Heart right ventricle (tissue), 16 donors: ENCODE results near the gene ALOX5. TPM values are rescaled to one million over a fixed set of nuclear protein-coding genes. Genes with fewer than 3 reads are reported as not detected.
"Not testable (repeated sequence)": the region's sequence is repeated elsewhere in the genome, so short reads cannot be mapped to it uniquely, and the experiment has no call there.

ENCODE experiments used
- ATAC-seq, 8 donors: fragments of 200-7000 bp; cut with Tn5 transposase; one replicate each; pipeline ENCODE4 v1.9.1; 2020; ENCODE audit warnings: mild to moderate bottlenecking in 8 of 8, moderate library complexity in 8 of 8, moderate number of reproducible peaks in 1 of 8
- DNase-seq, 2 donors: peaks; one replicate each; pipeline ENCODE4 v3.0.0-alpha.2; 2020
- H3K27ac ChIP-seq, 10 donors: fragments of 200-600 bp; sonication (generic) in 2 of 10; one replicate each; pipeline versions ENCODE4 v1.5.0 to v1.8.0; 2020 to 2022; ENCODE audit warnings: mild to moderate bottlenecking in 3 of 10
- H3K27me3 ChIP-seq, 7 donors: fragments of 200-600 bp; one replicate each; pipeline ENCODE4 v1.8.0; 2021 to 2022; ENCODE audit warnings: mild to moderate bottlenecking in 2 of 7
- H3K36me3 ChIP-seq, 9 donors: fragments of 200-600 bp; sonication (generic) in 1 of 9; one replicate each; pipeline versions ENCODE4 v1.5.0 to v1.8.0; 2020 to 2022; ENCODE audit warnings: mild to moderate bottlenecking in 2 of 9
- H3K4me1 ChIP-seq, 9 donors: fragments of 200-600 bp; sonication (generic) in 1 of 9; one replicate each; pipeline versions ENCODE4 v1.5.0 to v1.8.0; 2020 to 2022; ENCODE audit warnings: mild to moderate bottlenecking in 4 of 9
- H3K4me3 ChIP-seq, 10 donors: fragments of 200-600 bp; sonication (generic) in 2 of 10; one replicate each; pipeline versions ENCODE4 v1.5.0 to v1.8.0; 2020 to 2022; ENCODE audit warnings: mild to moderate bottlenecking in 7 of 10, moderate library complexity in 2 of 10
- H3K9me3 ChIP-seq, 11 donors: fragments of 200-600 bp in 10 of 11; sonication (generic) in 2 of 11; one replicate each; pipeline versions ENCODE4 v1.5.0 to v1.8.0; 2013 to 2022; ENCODE audit warnings: mild to moderate bottlenecking in 2 of 11, control low read depth in 1 of 11, moderate library complexity in 1 of 11
- whole genome bisulfite sequencing, 2 donors: extraction: QIAGEN DNeasy Blood & Tissue Kit; methylation state at CpG; one replicate each; pipeline ENCODE4 v1.1.7; 2013; ENCODE audit warnings: inconsistent platforms in 1 of 2; 5-methylcytosine and 5-hydroxymethylcytosine counted together
- intact Hi-C, 10 donors: fragments of 100-400 bp; cut with DNase I; formaldehyde crosslinking; loops; one replicate each; pipeline versions ENCODE4 v1.11.1 to v1.14.2; 2022
- polyA plus RNA-seq, 2 donors: library from polyadenylated mRNA; stranded (reverse); fragments of 200-250 nt; gene quantifications; one replicate each; pipeline ENCODE4 v1.2.3, GENCODE V29; 2013
- total RNA-seq, 10 donors: library from RNA; stranded (reverse); fragmentation: NEBNext Ultra II Directional in 3 of 10; extraction: Animal tissue kit (Norgen Biotek cat#: 25700) in 3 of 10; gene quantifications; one replicate each; pipeline versions ENCODE4 v1.2.1 to v1.2.4, GENCODE V29; 2021 to 2023
- TF ChIP-seq, protein P1 (sequence below), 9 donors: fragments of 200-600 bp; sonication (generic) in 2 of 9; IDR thresholded peaks; one replicate each; pipeline versions ENCODE4 v1.5.0 to v1.8.0; 2021 to 2022; ENCODE audit warnings: antibody characterized with exemption in 9 of 9, mild to moderate bottlenecking in 5 of 9, moderate library complexity in 1 of 9
- donor health status: Arrhythmogenic right ventricular cardiomyopathy.
- donor health status: ischemic (EF 13 %, LVEDD 7.1; RV severe dilation, severe dysfunction).
- donor health status: healthy with polysubstance abuse.
- donor health status: DM: no; HTN: yes; CAD: no.
- donor health status: DM: no; HTN: no; CAD: no.
- donor health status: ischemic (EF 25% LVEDD 6.9; RV normal size, moderate dysfunction).
- donor health status: ischemic (EF 25% LVEDD 5.7; RV mildly dilated, moderate dysfunction).
- donor health status: healthy.
- donor health status: DM: yes; HTN: yes; CAD: no.
- donor health status: Ischemic cardiomyopathy.
- donor health status: ischemic (EF 35%, LVEDD 5.7; RV mildly dilated, moderate dysfunction).
- donor health status: nonischemic (EF 11% LVEDD 7.7; RV severe dilation, severe dysfunction).
- donor health status: DM: yes; HTN: yes; CAD: no.
- donor health status: PGD.
- donor health status: ischemic (EF 29% LVEDD 5.4; RV normal size, mild dysfunction).
- donor health status: nonischemic (EF 23%, LVEDD 6.1; RV moderate dilation, normal function).

The ALOX5 gene
- total and polyA plus RNA-seq, 12 donors = 1.8 to 21.8 (median 4.4) TPM

DNA sequence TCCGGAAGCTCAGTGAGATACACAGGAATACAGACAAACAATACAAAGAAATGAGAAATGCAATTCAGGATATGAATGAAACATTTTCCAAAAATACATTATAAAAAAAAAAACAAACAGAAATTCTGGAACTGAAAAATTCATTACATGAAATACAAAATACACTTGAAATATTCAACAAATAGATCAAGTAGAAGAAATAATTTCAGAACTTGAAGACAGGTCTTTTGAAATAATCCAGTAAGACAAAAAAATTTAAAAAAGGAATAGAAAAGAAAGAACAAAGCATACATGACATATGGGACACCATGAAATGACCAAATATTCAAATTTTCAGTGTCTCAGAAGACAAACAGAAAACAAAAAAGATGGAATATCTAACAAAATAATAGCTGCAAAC, 102.5 kb downstream of the ALOX5 start:
- H3K4me3 ChIP-seq = no peak overlapping the region
- intact Hi-C loops = no loop called here
- H3K4me1 ChIP-seq = peaks cover 0 to 20% (median 6%) of the 10 kb centered on the region in 9 donors
- no peak for DNase-seq
- H3K9me3 ChIP-seq = peaks cover 0 to 51% (median 19%) of the 10 kb centered on the region in 11 donors
- H3K27ac ChIP-seq = no peak overlapping the region
- 82 to 83% methylated on average over 1 of the region's 1 CpG for WGBS, 2 donors
- H3K27me3 ChIP-seq = no peaks in the 10 kb centered on the region
- TF ChIP-seq, protein P1, sequence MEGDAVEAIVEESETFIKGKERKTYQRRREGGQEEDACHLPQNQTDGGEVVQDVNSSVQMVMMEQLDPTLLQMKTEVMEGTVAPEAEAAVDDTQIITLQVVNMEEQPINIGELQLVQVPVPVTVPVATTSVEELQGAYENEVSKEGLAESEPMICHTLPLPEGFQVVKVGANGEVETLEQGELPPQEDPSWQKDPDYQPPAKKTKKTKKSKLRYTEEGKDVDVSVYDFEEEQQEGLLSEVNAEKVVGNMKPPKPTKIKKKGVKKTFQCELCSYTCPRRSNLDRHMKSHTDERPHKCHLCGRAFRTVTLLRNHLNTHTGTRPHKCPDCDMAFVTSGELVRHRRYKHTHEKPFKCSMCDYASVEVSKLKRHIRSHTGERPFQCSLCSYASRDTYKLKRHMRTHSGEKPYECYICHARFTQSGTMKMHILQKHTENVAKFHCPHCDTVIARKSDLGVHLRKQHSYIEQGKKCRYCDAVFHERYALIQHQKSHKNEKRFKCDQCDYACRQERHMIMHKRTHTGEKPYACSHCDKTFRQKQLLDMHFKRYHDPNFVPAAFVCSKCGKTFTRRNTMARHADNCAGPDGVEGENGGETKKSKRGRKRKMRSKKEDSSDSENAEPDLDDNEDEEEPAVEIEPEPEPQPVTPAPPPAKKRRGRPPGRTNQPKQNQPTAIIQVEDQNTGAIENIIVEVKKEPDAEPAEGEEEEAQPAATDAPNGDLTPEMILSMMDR (IDR thresholded peaks at IDR 0.05) = no peak
- no peak for ATAC-seq
- H3K36me3 ChIP-seq = no peaks in the 10 kb centered on the region

DNA sequence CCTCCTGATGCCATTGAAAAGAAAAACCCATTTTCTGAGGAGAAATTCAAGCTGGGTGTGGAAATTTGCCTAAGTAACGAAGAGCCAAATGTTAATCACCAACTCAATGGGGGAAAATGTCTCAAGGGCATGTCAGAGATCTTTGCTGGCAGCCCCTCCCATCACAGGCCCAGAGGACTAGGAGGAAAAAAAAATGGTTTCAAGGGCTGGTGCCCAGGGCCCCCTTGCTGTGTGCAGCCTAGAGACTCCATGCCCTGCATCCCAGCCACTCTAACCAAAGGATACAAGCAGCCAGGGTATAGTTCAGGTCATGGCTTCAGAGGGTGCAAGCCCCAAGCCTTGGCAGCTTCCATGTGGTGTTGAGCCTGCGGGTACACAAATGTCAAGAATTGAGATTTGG, 106.3 kb downstream of the ALOX5 start:
- no peaks in the 10 kb centered on the region for H3K4me1 ChIP-seq
- H3K27me3 ChIP-seq = no peaks in the 10 kb centered on the region
- intact Hi-C loops = no loop called here
- TF ChIP-seq, protein P1 (IDR thresholded peaks at IDR 0.05) = no peak
- H3K4me3 ChIP-seq = no peak overlapping the region
- H3K9me3 ChIP-seq = peaks cover 0 to 51% (median 19%) of the 10 kb centered on the region in 11 donors
- ATAC-seq = no peak
- DNase-seq = no peak
- no peak overlapping the region for H3K27ac ChIP-seq
- H3K36me3 ChIP-seq = peaks cover 0 to 16% (median 0%) of the 10 kb centered on the region in 9 donors
- 95 to 99% methylated on average over 2 of the region's 2 CpGs for WGBS, 2 donors

DNA sequence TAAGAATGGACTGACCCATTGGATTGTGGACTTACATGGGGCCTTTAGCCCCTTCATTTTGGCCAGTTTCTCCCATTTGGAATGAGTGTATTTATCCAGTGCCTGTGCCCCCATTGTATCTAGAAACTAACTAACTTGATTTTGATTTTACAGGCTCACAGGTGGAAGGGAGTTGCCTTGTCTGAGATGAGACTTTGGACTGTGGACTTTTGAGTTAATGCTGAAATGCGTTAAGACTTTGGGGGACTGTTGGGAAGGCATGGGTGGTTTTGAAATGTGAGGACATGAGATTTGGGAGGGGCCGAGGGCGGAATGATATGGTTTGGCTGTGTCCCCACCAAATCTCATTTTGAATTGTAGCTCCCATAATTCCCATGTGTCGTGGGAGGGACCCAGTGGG, 107.1 kb downstream of the ALOX5 start:
- H3K4me1 ChIP-seq, ATAC-seq, H3K27ac ChIP-seq, intact Hi-C loops, H3K4me3 ChIP-seq, H3K27me3 ChIP-seq, DNase-seq: not testable (repeated sequence)
- peaks cover 0 to 47% (median 19%) of the 10 kb centered on the region in 11 donors for H3K9me3 ChIP-seq
- peaks cover 0 to 18% (median 0%) of the 10 kb centered on the region in 9 donors for H3K36me3 ChIP-seq
- 96 to 100% methylated on average over 4 of the region's 4 CpGs for WGBS, 2 donors

DNA sequence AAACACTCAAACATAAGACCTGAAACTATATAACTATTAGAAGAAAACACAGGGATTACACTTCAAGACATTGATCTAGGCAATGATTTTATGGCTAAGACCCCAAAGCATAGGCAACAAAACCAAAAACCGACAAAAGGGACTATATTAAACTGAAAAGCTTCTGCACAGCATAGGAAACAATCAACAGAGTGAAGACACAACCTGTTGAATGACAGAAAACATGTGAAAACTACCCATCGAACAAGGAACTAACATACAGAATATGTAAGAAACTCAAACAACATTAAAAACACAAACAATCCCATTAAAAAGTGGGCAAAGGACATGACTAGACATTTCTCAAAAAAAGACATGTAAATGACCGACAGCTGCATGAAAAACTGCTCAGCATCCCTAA, 109.0 kb downstream of the ALOX5 start:
- Histone ChIP-seq H3K27ac (no peak overlapping the region), H3K36me3 (peaks cover 0 to 20% (median 0%) of the 10 kb centered on the region in 9 donors), H3K27me3 (no peaks in the 10 kb centered on the region), H3K9me3 (peaks cover 0 to 28% (median 7%) of the 10 kb centered on the region in 11 donors), H3K4me1 (no peaks in the 10 kb centered on the region), H3K4me3 (no peak overlapping the region)
- TF ChIP-seq, protein P1 (IDR thresholded peaks at IDR 0.05) = no peak
- no peak for ATAC-seq
- WGBS, 2 donors = 88 to 93% methylated on average over 3 of the region's 3 CpGs
- intact Hi-C loops = no loop called here
- DNase-seq = no peak

DNA sequence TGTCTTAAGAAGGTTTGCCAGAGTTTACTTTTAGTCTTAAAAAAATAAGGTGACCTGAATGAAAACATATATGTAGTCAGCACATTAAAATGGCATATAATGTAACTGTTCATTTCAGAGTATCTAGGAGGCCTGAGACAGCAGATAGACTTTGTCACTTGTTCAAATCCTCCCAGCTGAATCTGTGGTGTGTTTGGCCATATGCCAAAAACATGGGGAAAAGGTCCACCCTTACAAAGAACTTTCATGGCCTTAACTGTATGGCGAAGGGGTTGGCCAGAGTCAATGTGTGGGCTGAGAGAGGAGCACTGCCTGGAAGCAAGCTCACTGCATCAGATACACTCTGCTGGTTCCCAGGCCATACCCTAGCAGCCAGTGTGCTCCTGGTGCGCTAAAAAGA, 113.7 kb downstream of the ALOX5 start:
- 97 to 99% methylated on average over 2 of the region's 2 CpGs for WGBS, 2 donors
- Histone ChIP-seq H3K4me3 (no peak overlapping the region), H3K27me3 (no peaks in the 10 kb centered on the region), H3K9me3 (peaks cover 0 to 10% (median 0%) of the 10 kb centered on the region in 11 donors), H3K36me3 (peaks cover 0 to 30% (median 0%) of the 10 kb centered on the region in 9 donors), H3K27ac (no peak overlapping the region), H3K4me1 (no peaks in the 10 kb centered on the region)
- intact Hi-C loops = loop anchor here in 1 of 10 donors (2.0 kb wide), 1 partner anchor 21 kb away; no protein-coding TSS in a partner anchor
- TF ChIP-seq, protein P1 (IDR thresholded peaks at IDR 0.05) = no peak
- ATAC-seq = no peak
- no peak for DNase-seq
